ENCODE measurements around the gene CALM1. TPM values are rescaled to one million over a fixed set of nuclear protein-coding genes. Genes with fewer than 3 reads are reported as not detected.

The CALM1 gene
- total RNA-seq, 1 donor from 2014 or later, result 314 TPM

- Mint-ChIP-seq H3K4me1 (no peaks in the 10 kb centered on the region), H3K9me3 (no peaks in the 10 kb centered on the region), H3K27ac (no peak overlapping the region), H3K27me3 (peaks cover 2% of the 10 kb centered on the region), H3K36me3 (ENCODE audit: low read depth) (no peaks in the 10 kb centered on the region), H3K4me3 (no peak overlapping the region)
- intact Hi-C loops (cut with micrococcal nuclease), result no loop called here
- CTCF ChIA-PET, result no interaction called here
- POLR2A ChIA-PET, result no interaction called here
- DNase-seq (no peak), ATAC-seq (ENCODE audit: low read depth) (no peak)
- TF ChIP-seq CTCF (IDR thresholded peaks at IDR 0.05), result no peak
These were observed 37.7 kb downstream of the CALM1 start for GRCh38 chr14:90434370-90435020.

GRCh38 chr14:90438841-90439240 lies 42.0 kb downstream of the CALM1 start:
- POLR2A ChIA-PET, result no interaction called here
- TF ChIP-seq CTCF (IDR thresholded peaks at IDR 0.05), result no peak
- H3K9me3 Mint-ChIP-seq, result no peaks in the 10 kb centered on the region
- ATAC-seq (ENCODE audit: low read depth) (no peak), DNase-seq (no peak)
- peaks cover 6% of the 10 kb centered on the region for H3K27me3 Mint-ChIP-seq
- CTCF ChIA-PET, result no interaction called here
- no peak overlapping the region for H3K27ac Mint-ChIP-seq
- H3K4me1 Mint-ChIP-seq, result no peaks in the 10 kb centered on the region
- H3K36me3 Mint-ChIP-seq (ENCODE audit: low read depth), result no peaks in the 10 kb centered on the region
- intact Hi-C loops (cut with micrococcal nuclease), result no loop called here
- no peak overlapping the region for H3K4me3 Mint-ChIP-seq

- TF ChIP-seq CTCF (IDR thresholded peaks at IDR 0.05), result no peak
- Mint-ChIP-seq H3K4me3 (no peak overlapping the region), H3K36me3 (ENCODE audit: low read depth) (no peaks in the 10 kb centered on the region), H3K27ac (no peak overlapping the region), H3K27me3 (peaks cover 6% of the 10 kb centered on the region), H3K9me3 (no peaks in the 10 kb centered on the region), H3K4me1 (no peaks in the 10 kb centered on the region)
- POLR2A ChIA-PET, result interaction anchor here (0.9 kb wide), 1 partner anchor 16 kb away, joined by 3 read pairs; no protein-coding TSS in a partner anchor
- no peak for DNase-seq
- CTCF ChIA-PET, result no interaction called here
- intact Hi-C loops (cut with micrococcal nuclease), result no loop called here
- no peak for ATAC-seq (ENCODE audit: low read depth)
These were observed 43.2 kb downstream of the CALM1 start for GRCh38 chr14:90440021-90440451.

- POLR2A ChIA-PET, result interaction anchor here (0.9 kb wide), 1 partner anchor 17 kb away, joined by 3 read pairs; no protein-coding TSS in a partner anchor
- no peaks in the 10 kb centered on the region for H3K4me1 Mint-ChIP-seq
- TF ChIP-seq CTCF (IDR thresholded peaks at IDR 0.05), result no peak
- no peak overlapping the region for H3K27ac Mint-ChIP-seq
- H3K4me3 Mint-ChIP-seq, result no peak overlapping the region
- intact Hi-C loops (cut with micrococcal nuclease), result no loop called here
- no peaks in the 10 kb centered on the region for H3K9me3 Mint-ChIP-seq
- ATAC-seq (ENCODE audit: low read depth), result no peak
- no peaks in the 10 kb centered on the region for H3K36me3 Mint-ChIP-seq (ENCODE audit: low read depth)
- CTCF ChIA-PET, result no interaction called here
- no peak for DNase-seq
- H3K27me3 Mint-ChIP-seq, result peaks cover 6% of the 10 kb centered on the region
These were observed 43.8 kb downstream of the CALM1 start for GRCh38 chr14:90440592-90440991.

GRCh38 chr14:90442388-90442787 lies 45.6 kb downstream of the CALM1 start:
- H3K27ac Mint-ChIP-seq, result no peak overlapping the region
- intact Hi-C loops (cut with micrococcal nuclease), result no loop called here
- H3K4me3 Mint-ChIP-seq, result no peak overlapping the region
- CTCF ChIA-PET, result no interaction called here
- H3K4me1 Mint-ChIP-seq, result no peaks in the 10 kb centered on the region
- ATAC-seq (ENCODE audit: low read depth) (no peak), DNase-seq (no peak)
- H3K9me3 Mint-ChIP-seq, result no peaks in the 10 kb centered on the region
- peaks cover 9% of the 10 kb centered on the region for H3K27me3 Mint-ChIP-seq
- no peak for TF ChIP-seq CTCF (IDR thresholded peaks at IDR 0.05)
- no peaks in the 10 kb centered on the region for H3K36me3 Mint-ChIP-seq (ENCODE audit: low read depth)
- POLR2A ChIA-PET, result no interaction called here

All from activated B cell treated with CpG ODN at 0.5 μM for 24 hours (primary cell).